Tibial nerve (tissue), 4 donors: ENCODE results near the gene ATP11A. TPM values are rescaled to one million over a fixed set of nuclear protein-coding genes. Genes with fewer than 3 reads are reported as not detected.

ENCODE experiments used
- DNase-seq, 2 donors: peaks; one replicate each; pipeline ENCODE4 v3.0.0-alpha.2; 2019; ENCODE audit warnings: low spot score in 2 of 2
- H3K27ac ChIP-seq, 4 donors: fragments of 200-600 bp; sonication (generic) in 3 of 4; one replicate each; pipeline ENCODE4 v1.5.1; 2017 to 2019; ENCODE audit warnings: mild to moderate bottlenecking in 1 of 4
- H3K27me3 ChIP-seq, 2 donors: fragments of 200-600 bp; sonication (generic) in 1 of 2; one replicate each; pipeline versions ENCODE4 v1.5.1 to v1.6.0; 2017 to 2019
- H3K36me3 ChIP-seq, 3 donors: fragments of 200-600 bp; sonication (generic); one replicate each; pipeline ENCODE4 v1.5.1; 2018 to 2019
- H3K4me1 ChIP-seq, 4 donors: fragments of 200-600 bp; sonication (generic) in 3 of 4; one replicate each; pipeline ENCODE4 v1.5.1; 2017 to 2019
- H3K4me3 ChIP-seq, 4 donors: fragments of 200-600 bp; sonication (generic) in 3 of 4; one replicate each; pipeline ENCODE4 v1.5.1; 2017 to 2019; ENCODE audit warnings: mild to moderate bottlenecking in 1 of 4, moderate library complexity in 1 of 4
- H3K9me3 ChIP-seq, 4 donors: fragments of 200-600 bp; sonication (generic) in 3 of 4; one replicate each; pipeline ENCODE4 v1.5.1; 2017 to 2019
- CTCF ChIP-seq, 5 experiments: fragments of 200-600 bp in 3 of 5; fragments of 450-650 bp in 2 of 5; sonication (generic) in 3 of 5; IDR thresholded peaks; one replicate each; pipeline ENCODE4 v1.5.1; 2016 to 2019; ENCODE audit warnings: antibody characterized with exemption in 5 of 5, mild to moderate bottlenecking in 3 of 5, moderate library complexity in 2 of 5
- EP300 ChIP-seq, 2 donors: sonication (generic); formaldehyde crosslinking; IDR thresholded peaks; one replicate each; pipeline ENCODE4 v1.6.1; 2017; ENCODE audit warnings: antibody characterized with exemption in 2 of 2, mild to moderate bottlenecking in 1 of 2
- POLR2A ChIP-seq, 2 donors: fragments of 450-650 bp; IDR thresholded peaks; one replicate each; pipeline ENCODE4 v1.6.1; 2017; ENCODE audit warnings: antibody characterized with exemption in 2 of 2, mild to moderate bottlenecking in 2 of 2, moderate library complexity in 2 of 2
- WGBS, 2 donors: methylation state at CpG; one replicate each; pipeline ENCODE4 v1.1.5; 2018; 5-methylcytosine and 5-hydroxymethylcytosine counted together
- total RNA-seq, 4 donors: library from RNA; depleted of rRNA; stranded (reverse); fragments of >200 nt; gene quantifications; one replicate each; pipeline ENCODE4 v1.1.0, GENCODE V29; 2016

Gene ATP11A
- total RNA-seq, 4 donors from 2014 or later: 24.7 to 61.5 (median 35.0) TPM

- no peaks in the 10 kb centered on the region for H3K36me3 ChIP-seq
- no peak overlapping the region for H3K4me3 ChIP-seq
- no peak overlapping the region for H3K27ac ChIP-seq
- peaks cover 0 to 7% (median 0%) of the 10 kb centered on the region in 4 donors for H3K4me1 ChIP-seq
- H3K27me3 ChIP-seq: no peaks in the 10 kb centered on the region
- no peak for DNase-seq
- WGBS, 2 donors: 69 to 73% methylated on average over 7 of the region's 7 CpGs
- H3K9me3 ChIP-seq: no peaks in the 10 kb centered on the region
- TF ChIP-seq EP300 (IDR thresholded peaks at IDR 0.05) (no peak), POLR2A (IDR thresholded peaks at IDR 0.05) (no peak), CTCF (IDR thresholded peaks at IDR 0.05) (no peak)
Measured at GRCh38 chr13:112652512-112653070, 37.2 kb upstream of the ATP11A start.

- Histone ChIP-seq H3K4me1 (peaks cover 0 to 7% (median 0%) of the 10 kb centered on the region in 4 donors), H3K36me3 (no peaks in the 10 kb centered on the region), H3K4me3 (no peak overlapping the region), H3K9me3 (no peaks in the 10 kb centered on the region), H3K27me3 (no peaks in the 10 kb centered on the region), H3K27ac (no peak overlapping the region)
- WGBS, 2 donors: 51 to 59% methylated on average over 3 of the region's 3 CpGs
- no peak for DNase-seq
- no peak for TF ChIP-seq POLR2A (IDR thresholded peaks at IDR 0.05)
Measured at GRCh38 chr13:112653071-112653470, 36.8 kb upstream of the ATP11A start.

GRCh38 chr13:112655913-112656312 lies 33.9 kb upstream of the ATP11A start:
- Histone ChIP-seq H3K9me3 (no peaks in the 10 kb centered on the region), H3K27ac (no peak overlapping the region), H3K36me3 (no peaks in the 10 kb centered on the region), H3K4me1 (peaks cover 0 to 7% (median 0%) of the 10 kb centered on the region in 4 donors), H3K27me3 (no peaks in the 10 kb centered on the region), H3K4me3 (no peak overlapping the region)
- no peak for TF ChIP-seq POLR2A (IDR thresholded peaks at IDR 0.05)
- no peak for TF ChIP-seq CTCF (IDR thresholded peaks at IDR 0.05)
- no peak for TF ChIP-seq EP300 (IDR thresholded peaks at IDR 0.05)
- DNase-seq: no peak
- 55 to 66% methylated on average over 5 of the region's 5 CpGs for WGBS, 2 donors

GRCh38 chr13:112657850-112658445 lies 31.9 kb upstream of the ATP11A start:
- Histone ChIP-seq H3K36me3 (no peaks in the 10 kb centered on the region), H3K27me3 (peaks cover 0 to 2% of the 10 kb centered on the region in 2 donors), H3K4me1 (no peaks in the 10 kb centered on the region), H3K9me3 (no peaks in the 10 kb centered on the region), H3K4me3 (no peak overlapping the region), H3K27ac (no peak overlapping the region)
- no peak for DNase-seq
- TF ChIP-seq EP300 (IDR thresholded peaks at IDR 0.05) (no peak), POLR2A (IDR thresholded peaks at IDR 0.05) (no peak), CTCF (IDR thresholded peaks at IDR 0.05) (no peak)
- 61 to 78% methylated on average over 10 to 14 of the region's 14 CpGs for whole genome bisulfite sequencing, 2 donors

- no peak for DNase-seq
- Histone ChIP-seq H3K27me3 (peaks cover 0 to 2% of the 10 kb centered on the region in 2 donors), H3K36me3 (no peaks in the 10 kb centered on the region), H3K9me3 (no peaks in the 10 kb centered on the region), H3K4me1 (no peaks in the 10 kb centered on the region), H3K27ac (no peak overlapping the region), H3K4me3 (no peak overlapping the region)
- 21 to 44% methylated on average over 1 of the region's 1 CpG for WGBS, 2 donors
- no peak for TF ChIP-seq POLR2A (IDR thresholded peaks at IDR 0.05)
Measured at GRCh38 chr13:112658808-112659207, 31.0 kb upstream of the ATP11A start.

GRCh38 chr13:112661291-112661690 lies 28.5 kb upstream of the ATP11A start:
- 76 to 97% methylated on average over 2 of the region's 2 CpGs for WGBS, 2 donors
- peaks cover 0 to 2% of the 10 kb centered on the region in 2 donors for H3K27me3 ChIP-seq
- no peak overlapping the region for H3K4me3 ChIP-seq
- H3K9me3 ChIP-seq: no peaks in the 10 kb centered on the region
- DNase-seq: no peak
- no peaks in the 10 kb centered on the region for H3K4me1 ChIP-seq
- H3K36me3 ChIP-seq: no peaks in the 10 kb centered on the region
- TF ChIP-seq POLR2A (IDR thresholded peaks at IDR 0.05): no peak
- no peak for TF ChIP-seq CTCF (IDR thresholded peaks at IDR 0.05)
- no peak for TF ChIP-seq EP300 (IDR thresholded peaks at IDR 0.05)
- H3K27ac ChIP-seq: no peak overlapping the region
